HepG2 (cell line): ENCODE data around the gene WEE1. TPM values are rescaled to one million over a fixed set of nuclear protein-coding genes. Genes with fewer than 3 reads are reported as not detected.

Experiments used
- ATAC-seq: fragments of 200-7000 bp; cut with Tn5 transposase; 3 replicates; pipeline ENCODE4 v1.9.1; 2020; ENCODE audit warnings: mild to moderate bottlenecking, moderate library complexity
- BruUV-seq: library from RNA; stranded (reverse); fragments of 400-500 nt; replicated peaks from 2 replicates; lab custom pipeline; 2021; lab: Mats Ljungman, UMichigan
- CTCF ChIA-PET: fragments of 300-600 bp; formaldehyde crosslinking; extraction: SDS; loops from one replicate; lab custom pipeline; 2021; ENCODE audit warnings: low total read pairs, inconsistent platforms, low intra/inter-chr PET ratio; lab: Yijun Ruan, JAX
- POLR2A ChIA-PET: fragments of 350-600 bp; sonication (Branson Sonifier 250); formaldehyde crosslinking; loops from one replicate; lab custom pipeline; 2020; ENCODE audit warnings: antibody characterized with exemption, inconsistent platforms; lab: Yijun Ruan, JAX
- DNase-seq: peaks from one replicate; pipeline ENCODE4 v3.0.0-alpha.2; 2015; ENCODE audit warnings: low spot score
- FAIRE-seq: peaks from 3 replicates; lab custom pipeline; 2011; peaks lifted over from hg19 to GRCh38; lab: Jason Lieb, UNC
- H2AFZ ChIP-seq: one replicate; pipeline ENCODE4 v1.6.1; 2011; ENCODE audit warnings: low read length, inconsistent platforms
- H3K27ac ChIP-seq: fragments of 300-600 bp; 3 replicates; pipeline ENCODE4 v1.8.0; 2011; ENCODE audit warnings: mixed run types, mild to moderate bottlenecking, mixed read lengths, low read length, inconsistent platforms; ENCODE audit not compliant: insufficient read depth; ENCODE audit errors: extremely low read length
- H3K27me3 ChIP-seq, 2 experiments: fragments of 200-600 bp in 1 of 2; 2 replicates in 1 of 2; 3 replicates in 1 of 2; pipeline versions ENCODE4 v1.6.0 to v1.8.0; 2011; ENCODE audit warnings: low read length in 2 of 2, mild to moderate bottlenecking in 2 of 2, moderate library complexity in 2 of 2, inconsistent platforms in 1 of 2; ENCODE audit not compliant: insufficient read depth in 2 of 2, control insufficient read depth in 1 of 2
- H3K36me3 ChIP-seq, 2 experiments: fragments of 200-600 bp in 1 of 2; replicated peaks in 1 of 2; 2 replicates in 1 of 2; 3 replicates in 1 of 2; pipeline versions ENCODE4 v1.5.1 to v1.8.0; 2011; ENCODE audit warnings: low read length in 2 of 2, inconsistent platforms in 1 of 2; ENCODE audit not compliant: insufficient read depth in 2 of 2, control insufficient read depth in 1 of 2
- H3K4me1 ChIP-seq: 2 replicates; pipeline ENCODE4 v1.5.1; 2012; ENCODE audit warnings: low read length, inconsistent platforms; ENCODE audit not compliant: insufficient read depth
- H3K4me2 ChIP-seq: 2 replicates; pipeline ENCODE4 v1.6.0; 2011; ENCODE audit warnings: low read depth, low read length, inconsistent platforms
- H3K4me3 ChIP-seq, 3 experiments: fragments of 200-600 bp in 1 of 3; sonication (generic), shearing (Covaris generic) in 1 of 3; replicated peaks in 1 of 3; 2 replicates each; pipeline ENCODE4 v1.5.1; 2011 to 2016; ENCODE audit warnings: low read length in 3 of 3, inconsistent platforms in 2 of 3, low read depth in 2 of 3, mild to moderate bottlenecking in 2 of 3, control low read depth in 1 of 3, mixed read lengths in 1 of 3; ENCODE audit not compliant: insufficient read depth in 1 of 3
- H3K79me2 ChIP-seq: one replicate; pipeline ENCODE4 v1.6.1; 2011; ENCODE audit warnings: low read length, inconsistent platforms; ENCODE audit not compliant: insufficient read depth
- H3K9ac ChIP-seq: 2 replicates; pipeline ENCODE4 v1.6.0; 2011; ENCODE audit warnings: mild to moderate bottlenecking, low read depth, low read length, inconsistent platforms; ENCODE audit not compliant: insufficient read depth
- H3K9me3 ChIP-seq: 2 replicates; pipeline ENCODE4 v1.5.1; 2012; ENCODE audit warnings: mild to moderate bottlenecking, low read length
- H4K20me1 ChIP-seq: 2 replicates; pipeline ENCODE4 v1.6.0; 2011; ENCODE audit warnings: inconsistent platforms, mild to moderate bottlenecking, low read length, moderate library complexity; ENCODE audit not compliant: insufficient read depth
- PATZ1 ChIP-seq: sonication (generic); formaldehyde crosslinking; IDR thresholded peaks from 2 replicates; pipeline ENCODE4 v1.4.0; 2020; ENCODE audit warnings: missing genetic modification reagents
- TMF1 ChIP-seq: sonication (generic); formaldehyde crosslinking; IDR thresholded peaks from 2 replicates; pipeline ENCODE4 v1.8.1; 2022; ENCODE audit warnings: low read depth, missing genetic modification reagents
- ZNF263 ChIP-seq: sonication (generic); formaldehyde crosslinking; IDR thresholded peaks from 2 replicates; pipeline ENCODE4 v1.4.0; 2020; ENCODE audit warnings: missing genetic modification reagents
- ZNF773 ChIP-seq: sonication (generic); formaldehyde crosslinking; IDR thresholded peaks from 2 replicates; pipeline ENCODE4 v1.4.0; 2020; ENCODE audit warnings: missing genetic modification reagents, borderline replicate concordance
- WGBS: methylation state at CpG from one replicate; pipeline ENCODE4 v1.1.6; 2017; ENCODE audit warnings: low lambda C conversion rate; 5-methylcytosine and 5-hydroxymethylcytosine counted together
- in situ Hi-C: cut with HindIII; loops from 2 replicates; pipeline ENCODE4 v1.10.0; 2017; ENCODE audit warnings: low pct_unique_long_range_greater_than_20kb; ENCODE audit not compliant: extremely low pct_ligation_motif_present
- intact Hi-C: fragments of 100-400 bp; cut with micrococcal nuclease; formaldehyde crosslinking; loops from one replicate; pipeline ENCODE4 v1.10.0; 2022; ENCODE audit not compliant: unreplicated experiment
- polyA plus RNA-seq, 8 experiments: library from polyadenylated mRNA; depleted of rRNA in 3 of 8; stranded (reverse) in 7 of 8; unstranded in 1 of 8; fragments of >200 nt; fragmentation: Illumina TruSeq in 4 of 8; extraction: Trizol in 4 of 8; gene quantifications; 2 replicates each; pipeline versions ENCODE4 v1.2.1 to v1.2.3, GENCODE V29; 2011 to 2016; ENCODE audit warnings: low read depth in 4 of 8, missing spikeins in 1 of 8, mixed read lengths in 1 of 8; ENCODE audit not compliant: insufficient read depth in 1 of 8
- total RNA-seq, 5 experiments: library from RNA; depleted of rRNA; stranded (reverse); fragments of >200 nt; fragmentation: Illumina TruSeq; extraction: Trizol; gene quantifications; 2 replicates each; pipeline ENCODE4 v1.2.3, GENCODE V29; 2016; ENCODE audit warnings: low read depth in 1 of 5
- TF ChIP-seq, protein P1 (sequence below): sonication (generic); formaldehyde crosslinking; IDR thresholded peaks from one replicate; pipeline ENCODE4 v1.5.1; 2020; ENCODE audit warnings: mild to moderate bottlenecking, missing genetic modification reagents; ENCODE audit errors: not compliant biosample characterization
- TF ChIP-seq, protein P2 (sequence below): sonication (generic); formaldehyde crosslinking; IDR thresholded peaks from 2 replicates; pipeline ENCODE4 v1.5.0; 2020; ENCODE audit warnings: mild to moderate bottlenecking, missing genetic modification reagents

WEE1 gene
- total and polyA plus RNA-seq, 2 of the 13 experiments (the other 11 are each of a cell fraction or from before 2014, with no cell fraction given): 31.4 to 63.7 TPM

- TF ChIP-seq, protein P1, sequence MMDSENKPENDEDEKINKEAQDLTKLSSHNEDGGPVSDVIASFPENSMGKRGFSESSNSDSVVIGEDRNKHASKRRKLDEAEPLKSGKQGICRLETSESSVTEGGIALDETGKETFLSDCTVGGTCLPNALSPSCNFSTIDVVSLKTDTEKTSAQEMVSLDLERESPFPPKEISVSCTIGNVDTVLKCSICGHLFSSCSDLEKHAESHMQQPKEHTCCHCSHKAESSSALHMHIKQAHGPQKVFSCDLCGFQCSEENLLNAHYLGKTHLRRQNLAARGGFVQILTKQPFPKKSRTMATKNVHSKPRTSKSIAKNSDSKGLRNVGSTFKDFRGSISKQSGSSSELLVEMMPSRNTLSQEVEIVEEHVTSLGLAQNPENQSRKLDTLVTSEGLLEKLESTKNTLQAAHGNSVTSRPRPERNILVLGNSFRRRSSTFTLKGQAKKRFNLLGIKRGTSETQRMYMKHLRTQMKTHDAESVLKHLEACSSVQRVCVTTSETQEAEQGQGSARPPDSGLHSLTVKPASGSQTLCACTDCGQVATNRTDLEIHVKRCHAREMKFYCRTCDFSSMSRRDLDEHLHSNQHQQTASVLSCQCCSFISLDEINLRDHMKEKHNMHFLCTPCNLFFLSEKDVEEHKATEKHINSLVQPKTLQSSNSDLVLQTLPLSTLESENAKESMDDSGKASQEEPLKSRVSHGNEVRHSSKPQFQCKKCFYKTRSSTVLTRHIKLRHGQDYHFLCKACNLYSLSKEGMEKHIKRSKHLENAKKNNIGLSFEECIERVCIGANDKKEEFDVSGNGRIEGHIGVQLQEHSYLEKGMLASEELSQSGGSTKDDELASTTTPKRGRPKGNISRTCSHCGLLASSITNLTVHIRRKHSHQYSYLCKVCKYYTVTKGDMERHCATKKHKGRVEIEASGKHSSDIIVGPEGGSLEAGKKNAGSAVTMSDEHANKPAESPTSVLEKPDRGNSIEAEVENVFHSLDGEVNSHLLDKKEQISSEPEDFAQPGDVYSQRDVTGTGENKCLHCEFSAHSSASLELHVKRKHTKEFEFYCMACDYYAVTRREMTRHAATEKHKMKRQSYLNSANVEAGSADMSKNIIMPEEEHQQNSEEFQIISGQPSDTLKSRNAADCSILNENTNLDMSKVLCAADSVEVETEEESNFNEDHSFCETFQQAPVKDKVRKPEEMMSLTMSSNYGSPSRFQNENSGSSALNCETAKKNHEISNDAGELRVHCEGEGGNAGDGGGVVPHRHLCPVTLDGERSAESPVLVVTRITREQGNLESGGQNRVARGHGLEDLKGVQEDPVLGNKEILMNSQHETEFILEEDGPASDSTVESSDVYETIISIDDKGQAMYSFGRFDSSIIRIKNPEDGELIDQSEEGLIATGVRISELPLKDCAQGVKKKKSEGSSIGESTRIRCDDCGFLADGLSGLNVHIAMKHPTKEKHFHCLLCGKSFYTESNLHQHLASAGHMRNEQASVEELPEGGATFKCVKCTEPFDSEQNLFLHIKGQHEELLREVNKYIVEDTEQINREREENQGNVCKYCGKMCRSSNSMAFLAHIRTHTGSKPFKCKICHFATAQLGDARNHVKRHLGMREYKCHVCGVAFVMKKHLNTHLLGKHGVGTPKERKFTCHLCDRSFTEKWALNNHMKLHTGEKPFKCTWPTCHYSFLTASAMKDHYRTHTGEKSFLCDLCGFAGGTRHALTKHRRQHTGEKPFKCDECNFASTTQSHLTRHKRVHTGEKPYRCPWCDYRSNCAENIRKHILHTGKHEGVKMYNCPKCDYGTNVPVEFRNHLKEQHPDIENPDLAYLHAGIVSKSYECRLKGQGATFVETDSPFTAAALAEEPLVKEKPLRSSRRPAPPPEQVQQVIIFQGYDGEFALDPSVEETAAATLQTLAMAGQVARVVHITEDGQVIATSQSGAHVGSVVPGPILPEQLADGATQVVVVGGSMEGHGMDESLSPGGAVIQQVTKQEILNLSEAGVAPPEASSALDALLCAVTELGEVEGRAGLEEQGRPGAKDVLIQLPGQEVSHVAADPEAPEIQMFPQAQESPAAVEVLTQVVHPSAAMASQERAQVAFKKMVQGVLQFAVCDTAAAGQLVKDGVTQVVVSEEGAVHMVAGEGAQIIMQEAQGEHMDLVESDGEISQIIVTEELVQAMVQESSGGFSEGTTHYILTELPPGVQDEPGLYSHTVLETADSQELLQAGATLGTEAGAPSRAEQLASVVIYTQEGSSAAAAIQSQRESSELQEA: no peak
- TF ChIP-seq ZNF263 (no peak), ZNF773 (no peak)
Measured at GRCh38 chr11:9605742-9606141, 32.3 kb downstream of the WEE1 start (continued).

DNA sequence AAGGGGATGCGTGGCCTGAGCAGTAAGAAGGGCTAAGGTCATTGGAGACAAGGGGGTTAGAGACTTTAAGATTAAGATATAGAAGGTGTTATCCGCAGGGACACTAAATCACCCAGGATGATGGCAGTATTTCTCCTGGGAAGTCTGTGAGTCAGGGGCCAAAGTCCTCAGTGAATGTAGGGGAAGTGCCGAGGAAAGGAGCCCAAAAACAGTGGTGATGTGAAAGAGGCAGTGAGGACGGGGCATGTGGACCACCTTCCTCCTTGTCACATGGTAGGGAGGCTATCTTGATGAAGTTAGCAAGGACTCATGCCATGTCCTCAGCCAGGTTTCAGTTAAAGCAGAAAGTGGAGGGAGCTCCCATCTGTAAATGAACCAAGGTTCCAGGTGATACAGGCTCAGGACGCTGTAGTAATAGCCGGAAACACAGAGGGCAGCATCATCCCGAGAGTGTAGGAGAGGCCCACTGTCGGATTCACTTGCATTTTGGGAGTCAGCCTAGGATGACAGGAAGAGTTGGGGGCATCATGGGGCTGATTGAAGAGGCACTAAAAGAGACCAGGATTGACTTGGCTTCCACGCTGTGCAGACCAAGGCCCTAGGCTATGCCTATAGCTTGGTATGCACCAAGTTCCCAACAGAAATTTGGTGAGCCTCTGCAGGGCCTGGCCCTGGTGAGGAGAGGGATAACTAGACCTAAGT, 33.5 kb downstream of the WEE1 start:
- Histone ChIP-seq H3K9me3 (no peaks in the 10 kb centered on the region), H3K27ac (peak overlapping the region; percentile 13), H3K4me2 (peak overlapping the region; percentile 99), H3K36me3 (no peaks in the 10 kb centered on the region), H3K27me3 (no peaks in the 10 kb centered on the region), H3K9ac (peak overlapping the region; percentile 44), H4K20me1 (no peaks in the 10 kb centered on the region), H3K4me1 (peaks cover 56% of the 10 kb centered on the region), H3K79me2 (no peaks in the 10 kb centered on the region), H3K4me3 (peak overlapping the region; percentile 31 to 69 (median 43); a peak in 5 of 6 replicates), H2AFZ (peak overlapping the region; percentile 99)
- ATAC-seq: peak; percentile 95
- ChIA-PET POLR2A (interaction anchor here (0.6 to 2.5 kb wide), 7 partner anchors 10 to 147 kb away, joined by 3 to 11 read pairs (median 4); partner anchors contain the start of genes WEE1 and ZNF143), CTCF (no interaction called here)
- 11% methylated on average over 9 of the region's 9 CpGs for WGBS
- intact Hi-C loops: no loop called here
- in situ Hi-C loops: no loop called here
- DNase-seq: peak; percentile 69
- peak; percentile 74 for FAIRE-seq
- BruUV-seq: no TSS peak
- 0 out of 2 replicates have a peak, but pooled peaks have one; percentile 11 for TF ChIP-seq PATZ1 (CRISPR knock-in tag)
- TF ChIP-seq, protein P2, sequence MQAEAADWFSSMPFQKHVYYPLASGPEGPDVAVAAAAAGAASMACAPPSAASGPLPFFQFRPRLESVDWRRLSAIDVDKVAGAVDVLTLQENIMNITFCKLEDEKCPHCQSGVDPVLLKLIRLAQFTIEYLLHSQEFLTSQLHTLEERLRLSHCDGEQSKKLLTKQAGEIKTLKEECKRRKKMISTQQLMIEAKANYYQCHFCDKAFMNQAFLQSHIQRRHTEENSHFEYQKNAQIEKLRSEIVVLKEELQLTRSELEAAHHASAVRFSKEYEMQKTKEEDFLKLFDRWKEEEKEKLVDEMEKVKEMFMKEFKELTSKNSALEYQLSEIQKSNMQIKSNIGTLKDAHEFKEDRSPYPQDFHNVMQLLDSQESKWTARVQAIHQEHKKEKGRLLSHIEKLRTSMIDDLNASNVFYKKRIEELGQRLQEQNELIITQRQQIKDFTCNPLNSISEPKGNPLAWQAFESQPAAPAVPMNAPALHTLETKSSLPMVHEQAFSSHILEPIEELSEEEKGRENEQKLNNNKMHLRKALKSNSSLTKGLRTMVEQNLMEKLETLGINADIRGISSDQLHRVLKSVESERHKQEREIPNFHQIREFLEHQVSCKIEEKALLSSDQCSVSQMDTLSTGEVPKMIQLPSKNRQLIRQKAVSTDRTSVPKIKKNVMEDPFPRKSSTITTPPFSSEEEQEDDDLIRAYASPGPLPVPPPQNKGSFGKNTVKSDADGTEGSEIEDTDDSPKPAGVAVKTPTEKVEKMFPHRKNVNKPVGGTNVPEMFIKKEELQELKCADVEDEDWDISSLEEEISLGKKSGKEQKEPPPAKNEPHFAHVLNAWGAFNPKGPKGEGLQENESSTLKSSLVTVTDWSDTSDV: no peak
- TF ChIP-seq TMF1: no peak
